OCI-LY1 (cell line): Measurements from ENCODE around the gene ZCCHC3.

Source experiments
- EZH2 ChIP-seq: fragments of 200-600 bp; sonication (generic), shearing (Covaris generic); IDR thresholded peaks from 2 replicates; pipeline ENCODE4 v1.8.0; 2017; ENCODE audit warnings: borderline replicate concordance, mixed run types, mild to moderate bottlenecking, antibody characterized with exemption, low read length, moderate library complexity, mixed read lengths
- TF ChIP-seq, protein P1 (sequence below): fragments of 200-600 bp; sonication (generic), shearing (Covaris generic); IDR thresholded peaks from 2 replicates; pipeline ENCODE4 v1.5.1; 2017; ENCODE audit warnings: mild to moderate bottlenecking, antibody characterized with exemption, low read length, moderate library complexity, mixed read lengths

DNA sequence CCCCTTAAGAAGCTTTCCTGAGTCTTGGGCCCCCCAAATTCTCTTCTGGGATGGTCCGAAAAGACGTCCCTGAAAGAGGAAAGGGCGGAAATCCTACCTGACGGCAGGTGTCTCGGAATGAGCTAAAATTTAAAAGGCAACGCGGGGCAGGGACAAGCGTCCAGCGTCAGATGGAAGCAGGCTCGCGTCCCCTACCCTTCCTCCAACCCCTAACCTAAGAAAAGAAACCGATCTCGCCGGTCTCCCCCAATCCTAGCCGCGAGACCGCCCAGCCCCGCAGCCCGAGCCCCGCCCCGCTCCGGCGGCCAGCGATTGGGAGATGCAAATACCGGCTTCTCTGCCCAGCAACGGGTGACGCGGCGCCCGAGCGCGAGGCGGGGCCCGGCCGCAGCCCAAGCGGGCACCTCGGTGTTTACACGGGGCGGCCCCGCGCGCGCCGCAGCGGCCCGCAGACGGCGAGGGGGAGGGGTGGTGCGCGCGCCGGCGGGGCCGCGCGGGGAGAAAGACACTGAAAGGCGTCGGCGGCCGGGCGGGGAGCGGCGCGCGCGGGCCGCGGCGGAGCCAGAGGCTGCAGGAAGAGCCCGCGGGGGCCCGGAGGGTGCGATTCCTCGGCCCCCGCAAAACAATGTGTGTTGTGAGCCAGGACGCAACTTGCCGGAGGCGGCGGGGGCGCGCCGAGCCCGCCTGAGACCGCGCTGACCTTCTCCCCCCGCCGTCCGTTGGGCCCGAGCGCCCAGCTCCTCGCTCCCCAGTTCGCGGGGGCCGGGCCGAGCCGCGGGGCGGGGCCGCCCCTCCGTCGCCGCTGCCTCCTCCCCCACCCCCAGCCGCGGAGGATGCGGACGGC lies 27.9 kb downstream of the ZCCHC3 start, which contains the start of gene SOX12:
- TF ChIP-seq, protein P1, sequence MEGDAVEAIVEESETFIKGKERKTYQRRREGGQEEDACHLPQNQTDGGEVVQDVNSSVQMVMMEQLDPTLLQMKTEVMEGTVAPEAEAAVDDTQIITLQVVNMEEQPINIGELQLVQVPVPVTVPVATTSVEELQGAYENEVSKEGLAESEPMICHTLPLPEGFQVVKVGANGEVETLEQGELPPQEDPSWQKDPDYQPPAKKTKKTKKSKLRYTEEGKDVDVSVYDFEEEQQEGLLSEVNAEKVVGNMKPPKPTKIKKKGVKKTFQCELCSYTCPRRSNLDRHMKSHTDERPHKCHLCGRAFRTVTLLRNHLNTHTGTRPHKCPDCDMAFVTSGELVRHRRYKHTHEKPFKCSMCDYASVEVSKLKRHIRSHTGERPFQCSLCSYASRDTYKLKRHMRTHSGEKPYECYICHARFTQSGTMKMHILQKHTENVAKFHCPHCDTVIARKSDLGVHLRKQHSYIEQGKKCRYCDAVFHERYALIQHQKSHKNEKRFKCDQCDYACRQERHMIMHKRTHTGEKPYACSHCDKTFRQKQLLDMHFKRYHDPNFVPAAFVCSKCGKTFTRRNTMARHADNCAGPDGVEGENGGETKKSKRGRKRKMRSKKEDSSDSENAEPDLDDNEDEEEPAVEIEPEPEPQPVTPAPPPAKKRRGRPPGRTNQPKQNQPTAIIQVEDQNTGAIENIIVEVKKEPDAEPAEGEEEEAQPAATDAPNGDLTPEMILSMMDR: no peak
- no peak for TF ChIP-seq EZH2
